Parathyroid adenoma (tissue), 2 donors: ENCODE data around the gene IRF4.

Source experiments
- H2AFZ ChIP-seq: fragments of 300-600 bp; sonication (generic); one replicate; pipeline ENCODE4 v1.7.0; 2017; ENCODE audit warnings: antibody characterized with exemption, mild to moderate bottlenecking
- H3K27ac ChIP-seq: fragments of 300-600 bp; sonication (generic); one replicate; pipeline ENCODE4 v1.7.0; 2017
- H3K27me3 ChIP-seq: fragments of 300-600 bp; sonication (generic); one replicate; pipeline ENCODE4 v1.7.0; 2017; ENCODE audit warnings: low read length; ENCODE audit not compliant: control insufficient read depth, insufficient read depth
- H3K36me3 ChIP-seq: fragments of 300-600 bp; sonication (generic); one replicate; pipeline ENCODE4 v1.7.0; 2017; ENCODE audit warnings: low read length; ENCODE audit not compliant: control insufficient read depth, insufficient read depth
- H3K4me1 ChIP-seq: fragments of 300-600 bp; sonication (generic); one replicate; pipeline ENCODE4 v1.7.0; 2017; ENCODE audit warnings: control low read depth
- H3K4me2 ChIP-seq: fragments of 300-600 bp; sonication (generic); one replicate; pipeline ENCODE4 v1.7.0; 2017; ENCODE audit warnings: low read length
- H3K4me3 ChIP-seq: fragments of 300-600 bp; sonication (generic); one replicate; pipeline ENCODE4 v1.7.0; 2017; ENCODE audit warnings: low read depth, low read length
- H3K79me2 ChIP-seq: fragments of 300-600 bp; sonication (generic); one replicate; pipeline ENCODE4 v1.7.0; 2017; ENCODE audit warnings: control low read depth
- H3K9ac ChIP-seq: fragments of 300-600 bp; sonication (generic); one replicate; pipeline ENCODE4 v1.7.0; 2017; ENCODE audit warnings: mild to moderate bottlenecking
- H3K9me3 ChIP-seq: fragments of 300-600 bp; sonication (generic); one replicate; pipeline ENCODE4 v1.7.0; 2017; ENCODE audit warnings: low read length; ENCODE audit not compliant: control insufficient read depth
- CTCF ChIP-seq: fragments of 300-600 bp; sonication (generic); IDR thresholded peaks from one replicate; pipeline ENCODE4 v1.7.0; 2017; ENCODE audit warnings: antibody characterized with exemption, mild to moderate bottlenecking
- donor health status: primary hyperparathyroidism.

IRF4 gene

GRCh38 chr6:449057-449430 is 57.5 kb downstream of the IRF4 start:
- H2AFZ ChIP-seq = no peak overlapping the region
- H3K9ac ChIP-seq = no peak overlapping the region
- no peak overlapping the region for H3K27ac ChIP-seq
- H3K27me3 ChIP-seq = no peaks in the 10 kb centered on the region
- no peak for TF ChIP-seq CTCF
- no peak overlapping the region for H3K4me2 ChIP-seq
- no peaks in the 10 kb centered on the region for H3K9me3 ChIP-seq
- H3K4me3 ChIP-seq = no peak overlapping the region
- H3K79me2 ChIP-seq = no peaks in the 10 kb centered on the region
- H3K36me3 ChIP-seq = no peaks in the 10 kb centered on the region
- H3K4me1 ChIP-seq = no peaks in the 10 kb centered on the region

- no peaks in the 10 kb centered on the region for H3K79me2 ChIP-seq
- TF ChIP-seq CTCF = no peak
- H2AFZ ChIP-seq = no peak overlapping the region
- no peak overlapping the region for H3K4me2 ChIP-seq
- H3K4me1 ChIP-seq = no peaks in the 10 kb centered on the region
- H3K36me3 ChIP-seq = no peaks in the 10 kb centered on the region
- H3K27ac ChIP-seq = no peak overlapping the region
- no peaks in the 10 kb centered on the region for H3K9me3 ChIP-seq
- H3K9ac ChIP-seq = no peak overlapping the region
- no peaks in the 10 kb centered on the region for H3K27me3 ChIP-seq
- no peak overlapping the region for H3K4me3 ChIP-seq
Measured at GRCh38 chr6:449486-450419, 58.2 kb downstream of the IRF4 start.

- H2AFZ ChIP-seq = no peak overlapping the region
- no peak overlapping the region for H3K27ac ChIP-seq
- H3K4me3 ChIP-seq = no peak overlapping the region
Measured at GRCh38 chr6:451336-451735, 59.8 kb downstream of the IRF4 start.

DNA sequence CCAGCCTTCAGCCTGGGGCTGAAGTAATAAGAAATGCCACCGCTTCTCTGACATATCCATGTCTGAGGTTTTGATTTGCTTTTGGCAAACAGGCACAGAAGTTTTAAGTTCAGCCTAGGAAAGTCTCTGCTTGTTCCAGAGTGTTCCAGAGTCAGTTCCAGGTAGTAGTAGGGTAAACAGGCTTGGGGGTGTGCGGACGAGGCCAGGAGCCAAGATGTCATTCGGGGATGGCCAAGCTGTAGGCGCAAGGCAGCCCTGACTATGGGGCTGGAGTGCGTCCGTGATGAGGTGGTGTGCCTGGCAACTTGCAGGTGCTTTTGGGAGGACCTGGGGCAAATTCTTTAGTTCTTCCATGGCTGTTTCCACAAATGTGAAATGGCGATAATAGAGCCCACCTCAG is 60.3 kb downstream of the IRF4 start:
- H3K9me3 ChIP-seq = no peaks in the 10 kb centered on the region
- no peaks in the 10 kb centered on the region for H3K36me3 ChIP-seq
- H3K9ac ChIP-seq = no peak overlapping the region
- TF ChIP-seq CTCF = no peak
- no peak overlapping the region for H3K27ac ChIP-seq
- H3K4me2 ChIP-seq = no peak overlapping the region
- H3K4me3 ChIP-seq = no peak overlapping the region
- no peaks in the 10 kb centered on the region for H3K27me3 ChIP-seq
- H2AFZ ChIP-seq = no peak overlapping the region
- H3K79me2 ChIP-seq = no peaks in the 10 kb centered on the region
- no peaks in the 10 kb centered on the region for H3K4me1 ChIP-seq

More at GRCh38 chr6:451336-451735, 59.8 kb downstream of the IRF4 start:
- Histone ChIP-seq H3K4me1 (no peaks in the 10 kb centered on the region), H3K27me3 (no peaks in the 10 kb centered on the region), H3K9me3 (no peaks in the 10 kb centered on the region), H3K4me2 (no peak overlapping the region), H3K79me2 (no peaks in the 10 kb centered on the region), H3K36me3 (no peaks in the 10 kb centered on the region), H3K9ac (no peak overlapping the region)
- TF ChIP-seq CTCF = no peak
